Astrocyte of the spinal cord (primary cell): ENCODE results near the gene CLCN6.

Source experiments
- DNase-seq: peaks from one replicate; pipeline ENCODE4 v3.0.0; 2011; ENCODE audit warnings: low read depth, low spot score
- H3K4me3 ChIP-seq: 2 replicates; pipeline ENCODE4 v1.5.1; 2011; ENCODE audit warnings: low read depth, mild to moderate bottlenecking, low read length, moderate library complexity
- CTCF ChIP-seq: IDR thresholded peaks from 2 replicates; pipeline ENCODE4 v1.5.1; 2012; ENCODE audit warnings: low read depth, mild to moderate bottlenecking, low read length, inconsistent platforms
- in situ Hi-C: cut with HindIII; loops from 2 replicates; pipeline ENCODE4 v1.10.0; 2017; ENCODE audit warnings: low sequenced_read_pairs

CLCN6 gene

GRCh38 chr1:11858613-11858967 lies 52.6 kb downstream of the CLCN6 start, which contains the start of gene NPPB:
Gene NPPB (minus strand): TSS chr1:11858945. CDS start chr1:11858833, 112 bp downstream.
- TF ChIP-seq CTCF: no peak
- in situ Hi-C loops: no loop called here
- DNase-seq: no peak
- no peak within 1 kb of the TSS for H3K4me3 ChIP-seq

GRCh38 chr1:11858968-11859871 lies 53.2 kb downstream of the CLCN6 start:
- DNase-seq: peak; percentile 65
- in situ Hi-C loops: no loop called here
- no peak overlapping the region for H3K4me3 ChIP-seq
- TF ChIP-seq CTCF: peak; percentile 29

- DNase-seq: no peak
- H3K4me3 ChIP-seq: no peak overlapping the region
- in situ Hi-C loops: no loop called here
- TF ChIP-seq CTCF: no peak
These were observed 54.1 kb downstream of the CLCN6 start for GRCh38 chr1:11860083-11860482.

GRCh38 chr1:11860587-11860986 lies 54.6 kb downstream of the CLCN6 start:
- no peak overlapping the region for H3K4me3 ChIP-seq
- no peak for TF ChIP-seq CTCF
- DNase-seq: no peak
- in situ Hi-C loops: no loop called here

GRCh38 chr1:11862890-11863289 lies 56.9 kb downstream of the CLCN6 start:
- in situ Hi-C loops: no loop called here
- no peak for DNase-seq
- TF ChIP-seq CTCF: no peak
- no peak overlapping the region for H3K4me3 ChIP-seq

- H3K4me3 ChIP-seq: no peak overlapping the region
- TF ChIP-seq CTCF: no peak
- no peak for DNase-seq
- in situ Hi-C loops: no loop called here
These were observed 62.5 kb downstream of the CLCN6 start for GRCh38 chr1:11868331-11868980.
